ENCODE data around the gene TSPAN9. TPM values are rescaled to one million over a fixed set of nuclear protein-coding genes. Genes with fewer than 3 reads are reported as not detected.
A peak's percentile ranks its signal among the peaks of the same experiment; 100 is the strongest.

TSPAN9 gene
- polyA plus RNA-seq, 1 donor, result 24.9 TPM

DNA sequence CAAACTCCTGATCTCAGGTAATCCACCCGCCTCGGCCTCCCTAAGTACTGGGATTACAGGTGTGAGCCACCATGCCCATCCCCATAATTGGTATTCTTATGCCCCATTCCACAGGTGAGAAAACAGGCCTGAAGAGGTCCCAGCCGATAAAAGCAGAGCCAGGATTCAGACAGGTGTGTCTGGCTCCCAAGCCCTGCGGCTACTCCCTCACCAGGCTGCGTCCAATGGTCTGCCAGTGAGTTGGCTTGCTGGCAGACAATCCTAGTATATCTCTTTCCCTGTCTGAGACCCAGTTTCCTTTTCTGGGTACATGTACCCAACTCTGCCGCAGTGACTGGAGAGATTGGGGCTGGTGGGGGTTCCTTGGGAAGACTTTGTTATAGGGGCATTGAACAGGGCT, 1.9 kb upstream of the TSPAN9 start:
- H3K4me3 ChIP-seq (ENCODE audit: low read length), result no peak overlapping the region
- H3K27ac ChIP-seq (ENCODE audit: low read length), result no peak overlapping the region
- no peaks in the 10 kb centered on the region for H3K27me3 ChIP-seq (ENCODE audit: control insufficient read depth, insufficient read depth, low read length)
- peaks cover 13% of the 10 kb centered on the region for H3K4me1 ChIP-seq (ENCODE audit: control insufficient read depth, insufficient read depth, low read length)
- no peak for DNase-seq
- H3K9me3 ChIP-seq (ENCODE audit: control insufficient read depth, low read depth, low read length), result no peaks in the 10 kb centered on the region
- H3K36me3 ChIP-seq (ENCODE audit: control insufficient read depth, insufficient read depth, low read length), result no peaks in the 10 kb centered on the region
- WGBS (ENCODE audit: insufficient coverage, low lambda C conversion rate), result 100% methylated on average over 1 of the region's 6 CpGs

DNA sequence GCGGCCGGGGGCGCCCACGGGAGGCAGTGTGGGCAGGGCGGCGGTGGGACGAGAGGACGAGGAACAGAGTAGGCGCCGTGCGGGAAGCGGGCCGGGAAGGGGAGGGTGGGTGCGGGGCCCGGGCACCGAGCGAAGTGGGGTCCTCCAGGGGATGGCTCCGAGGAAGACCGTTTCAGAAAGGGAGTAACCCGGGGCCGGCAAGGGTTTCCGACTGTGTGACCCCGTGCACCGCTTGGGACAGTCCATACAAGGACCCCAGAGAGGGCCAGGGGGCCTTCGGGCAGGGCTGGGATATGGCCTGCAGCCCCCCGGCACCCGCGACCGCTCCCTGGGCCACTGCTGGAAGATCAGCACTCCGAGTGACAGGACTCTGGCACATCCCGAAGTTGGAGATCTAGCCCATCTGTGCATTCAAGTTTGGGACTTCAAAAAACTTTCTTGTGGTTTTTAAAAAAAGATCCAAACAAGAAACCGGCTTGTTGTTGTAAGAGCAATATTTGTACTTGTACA, 448 bp downstream of the TSPAN9 start:
- peak overlapping the region; percentile 62 for H3K4me3 ChIP-seq (ENCODE audit: low read length)
- H3K27ac ChIP-seq (ENCODE audit: low read length), result peak overlapping the region; percentile 16
- WGBS (ENCODE audit: insufficient coverage, low lambda C conversion rate), result no CpG with 5 or more reads among the region's 32 CpGs
- no peaks in the 10 kb centered on the region for H3K36me3 ChIP-seq (ENCODE audit: control insufficient read depth, insufficient read depth, low read length)
- H3K9me3 ChIP-seq (ENCODE audit: control insufficient read depth, low read depth, low read length), result no peaks in the 10 kb centered on the region
- peak in 1 of 2 donors; percentile 47 for DNase-seq
- peaks cover 29% of the 10 kb centered on the region for H3K4me1 ChIP-seq (ENCODE audit: control insufficient read depth, insufficient read depth, low read length)
- no peaks in the 10 kb centered on the region for H3K27me3 ChIP-seq (ENCODE audit: control insufficient read depth, insufficient read depth, low read length)

DNA sequence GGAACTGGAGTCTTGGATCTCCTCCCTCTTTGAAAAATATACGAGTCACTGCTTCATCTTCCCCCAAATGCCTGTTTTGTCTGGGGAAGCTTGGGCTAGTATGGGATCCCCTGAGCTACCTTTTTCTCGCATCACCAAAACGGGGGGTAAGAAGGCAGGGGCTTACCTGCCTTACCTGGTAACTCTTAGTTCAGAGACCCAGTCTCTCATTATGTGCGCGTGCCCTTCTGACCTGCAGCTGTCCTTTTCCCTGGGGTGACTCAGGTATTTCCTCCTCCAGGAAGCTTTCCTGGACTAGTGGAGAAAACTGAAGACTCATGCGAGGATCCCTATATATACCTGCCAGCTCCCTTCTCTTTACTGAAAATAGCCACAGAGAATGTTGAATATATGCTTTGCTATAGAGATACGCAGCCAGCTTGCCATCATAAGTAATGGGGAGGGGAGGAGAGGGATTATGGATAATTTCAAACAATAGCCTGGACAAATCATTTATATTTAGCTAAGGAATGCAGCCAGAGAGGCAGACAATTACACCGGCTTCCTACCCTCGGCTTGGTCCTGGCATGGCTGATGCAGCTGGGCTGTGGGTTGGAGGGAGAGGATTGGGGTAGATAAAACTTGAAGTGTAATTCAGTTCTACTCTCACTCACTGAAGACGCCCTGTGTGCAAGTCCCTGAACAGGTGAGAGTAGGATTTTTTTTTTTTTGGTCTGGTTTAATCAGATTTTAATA, 1.1 kb downstream of the TSPAN9 start:
- Histone ChIP-seq H3K27me3 (ENCODE audit: control insufficient read depth, insufficient read depth, low read length) (no peaks in the 10 kb centered on the region), H3K27ac (ENCODE audit: low read length) (peak overlapping the region; percentile 16), H3K4me1 (ENCODE audit: control insufficient read depth, insufficient read depth, low read length) (peaks cover 36% of the 10 kb centered on the region), H3K36me3 (ENCODE audit: control insufficient read depth, insufficient read depth, low read length) (no peaks in the 10 kb centered on the region), H3K4me3 (ENCODE audit: low read length) (peak overlapping the region; percentile 62), H3K9me3 (ENCODE audit: control insufficient read depth, low read depth, low read length) (no peaks in the 10 kb centered on the region)
- 92% methylated on average over 2 of the region's 10 CpGs for WGBS (ENCODE audit: insufficient coverage, low lambda C conversion rate)
- no peak for DNase-seq

DNA sequence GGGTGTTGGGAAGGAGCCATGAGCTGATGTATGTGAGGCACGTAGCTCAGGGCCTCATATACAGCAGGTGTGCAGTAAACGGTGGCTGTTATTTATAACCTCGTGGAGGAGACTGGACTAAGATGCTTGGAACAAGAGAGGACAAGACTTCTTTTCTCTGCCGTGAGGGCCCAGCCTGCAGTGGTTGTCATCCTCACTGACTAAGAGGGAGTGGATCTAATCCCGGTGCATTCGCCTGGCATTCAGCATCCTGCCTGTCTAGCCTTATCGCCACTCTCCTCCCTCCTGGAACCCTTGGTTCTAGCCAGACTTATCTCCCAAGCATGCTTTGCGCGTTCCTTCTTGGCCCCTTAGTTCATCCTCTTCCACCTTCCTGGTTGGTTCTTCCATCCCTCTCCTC, 3.9 kb downstream of the TSPAN9 start:
- WGBS (ENCODE audit: insufficient coverage, low lambda C conversion rate), result 95% methylated on average over 4 of the region's 9 CpGs
- H3K27ac ChIP-seq (ENCODE audit: low read length), result peak overlapping the region; percentile 8
- H3K4me3 ChIP-seq (ENCODE audit: low read length), result no peak overlapping the region
- no peaks in the 10 kb centered on the region for H3K9me3 ChIP-seq (ENCODE audit: control insufficient read depth, low read depth, low read length)
- H3K27me3 ChIP-seq (ENCODE audit: control insufficient read depth, insufficient read depth, low read length), result no peaks in the 10 kb centered on the region
- peaks cover 61% of the 10 kb centered on the region for H3K4me1 ChIP-seq (ENCODE audit: control insufficient read depth, insufficient read depth, low read length)
- peak in 1 of 2 donors; percentile 29 for DNase-seq
- peaks cover 7% of the 10 kb centered on the region for H3K36me3 ChIP-seq (ENCODE audit: control insufficient read depth, insufficient read depth, low read length)

DNA sequence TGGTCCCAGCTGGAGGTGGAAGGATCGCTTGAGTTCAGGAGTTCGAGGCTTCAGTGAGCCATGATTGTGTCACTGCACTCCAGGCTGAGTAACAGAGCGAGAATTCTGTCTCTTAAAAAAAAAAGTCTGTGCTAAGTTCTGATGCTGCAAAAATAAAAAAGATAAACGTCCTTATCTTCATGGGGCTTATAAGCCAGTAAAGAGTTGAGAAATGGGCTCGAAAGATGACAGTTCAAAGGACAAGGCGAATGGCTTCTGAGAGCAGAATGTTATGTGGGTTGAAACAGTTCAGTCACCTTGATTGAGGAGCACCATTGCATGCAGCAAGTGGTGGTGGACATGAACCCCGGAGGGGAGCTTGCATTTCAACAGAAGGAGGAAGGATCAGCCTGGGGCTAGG, 4.7 kb downstream of the TSPAN9 start:
- peak; percentile 59 to 83 for DNase-seq
- peaks cover 61% of the 10 kb centered on the region for H3K4me1 ChIP-seq (ENCODE audit: control insufficient read depth, insufficient read depth, low read length)
- H3K36me3 ChIP-seq (ENCODE audit: control insufficient read depth, insufficient read depth, low read length), result peaks cover 7% of the 10 kb centered on the region
- H3K27ac ChIP-seq (ENCODE audit: low read length), result peak overlapping the region; percentile 48
- H3K9me3 ChIP-seq (ENCODE audit: control insufficient read depth, low read depth, low read length), result no peaks in the 10 kb centered on the region
- 20% methylated on average over 2 of the region's 7 CpGs for WGBS (ENCODE audit: insufficient coverage, low lambda C conversion rate)
- H3K4me3 ChIP-seq (ENCODE audit: low read length), result no peak overlapping the region
- no peaks in the 10 kb centered on the region for H3K27me3 ChIP-seq (ENCODE audit: control insufficient read depth, insufficient read depth, low read length)

DNA sequence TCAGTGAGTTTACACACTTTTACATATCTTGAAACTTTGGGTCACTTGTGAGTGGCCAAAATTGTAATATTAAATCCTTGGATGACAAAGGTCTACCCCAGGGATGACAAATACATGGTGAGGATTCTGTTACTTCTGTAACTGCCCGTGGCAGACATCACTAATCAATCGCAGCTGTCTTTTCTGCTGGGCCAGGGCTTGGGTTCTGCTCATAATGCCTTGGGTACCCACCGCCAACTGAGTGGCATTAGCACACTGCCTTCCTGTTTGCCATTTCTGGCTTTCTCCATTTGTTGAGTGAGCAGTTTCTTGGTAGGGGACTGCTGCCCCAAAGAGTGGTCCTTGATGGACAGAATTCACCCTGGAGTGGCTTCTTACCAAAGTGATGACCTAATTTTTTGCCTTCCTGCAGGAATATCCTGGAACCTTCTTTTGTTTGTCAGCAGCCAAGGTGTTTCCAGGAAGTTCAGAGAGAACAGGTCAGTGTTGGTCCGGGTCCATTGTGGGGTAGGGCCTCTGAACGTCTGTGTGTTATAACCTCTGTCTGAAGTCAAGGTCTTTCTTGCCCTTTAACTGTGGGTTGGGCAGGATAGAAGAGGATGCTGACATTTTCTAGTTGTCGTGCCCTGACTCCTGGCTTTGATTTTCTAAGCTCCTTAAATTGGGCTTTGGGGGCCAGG, 6.2 kb downstream of the TSPAN9 start:
- no peak overlapping the region for H3K4me3 ChIP-seq (ENCODE audit: low read length)
- no peak overlapping the region for H3K27ac ChIP-seq (ENCODE audit: low read length)
- peaks cover 7% of the 10 kb centered on the region for H3K36me3 ChIP-seq (ENCODE audit: control insufficient read depth, insufficient read depth, low read length)
- WGBS (ENCODE audit: insufficient coverage, low lambda C conversion rate), result no CpG with 5 or more reads among the region's 6 CpGs
- no peaks in the 10 kb centered on the region for H3K9me3 ChIP-seq (ENCODE audit: control insufficient read depth, low read depth, low read length)
- H3K4me1 ChIP-seq (ENCODE audit: control insufficient read depth, insufficient read depth, low read length), result peaks cover 60% of the 10 kb centered on the region
- H3K27me3 ChIP-seq (ENCODE audit: control insufficient read depth, insufficient read depth, low read length), result no peaks in the 10 kb centered on the region
- DNase-seq, result peak in 1 of 2 donors; percentile 26

DNA sequence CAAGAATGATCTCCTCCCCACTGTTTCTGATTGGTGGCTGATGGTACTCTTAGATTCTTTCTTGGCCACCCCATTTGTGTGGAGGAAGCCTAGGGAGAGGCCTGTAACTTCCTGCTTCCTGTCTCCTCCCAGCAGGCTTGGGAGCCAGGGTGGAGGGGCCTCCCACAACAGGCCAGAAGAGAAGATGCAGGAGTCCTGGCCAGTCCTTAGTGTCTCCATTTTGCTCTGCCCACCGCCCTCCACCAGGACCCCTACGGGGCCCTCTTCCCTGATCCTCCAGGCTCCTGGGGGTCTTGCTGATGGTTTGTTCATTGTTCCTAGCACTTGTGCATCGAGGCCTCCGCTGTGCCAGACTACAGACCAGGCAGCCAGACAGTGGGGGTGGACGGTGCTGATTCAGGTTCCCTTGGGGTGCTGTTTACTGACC, 6.8 kb downstream of the TSPAN9 start:
- no peak for DNase-seq
- no CpG with 5 or more reads among the region's 5 CpGs for WGBS (ENCODE audit: insufficient coverage, low lambda C conversion rate)
- Histone ChIP-seq H3K4me1 (ENCODE audit: control insufficient read depth, insufficient read depth, low read length) (peaks cover 58% of the 10 kb centered on the region), H3K36me3 (ENCODE audit: control insufficient read depth, insufficient read depth, low read length) (peaks cover 7% of the 10 kb centered on the region), H3K27me3 (ENCODE audit: control insufficient read depth, insufficient read depth, low read length) (no peaks in the 10 kb centered on the region), H3K4me3 (ENCODE audit: low read length) (no peak overlapping the region), H3K27ac (ENCODE audit: low read length) (no peak overlapping the region), H3K9me3 (ENCODE audit: control insufficient read depth, low read depth, low read length) (no peaks in the 10 kb centered on the region)

DNA sequence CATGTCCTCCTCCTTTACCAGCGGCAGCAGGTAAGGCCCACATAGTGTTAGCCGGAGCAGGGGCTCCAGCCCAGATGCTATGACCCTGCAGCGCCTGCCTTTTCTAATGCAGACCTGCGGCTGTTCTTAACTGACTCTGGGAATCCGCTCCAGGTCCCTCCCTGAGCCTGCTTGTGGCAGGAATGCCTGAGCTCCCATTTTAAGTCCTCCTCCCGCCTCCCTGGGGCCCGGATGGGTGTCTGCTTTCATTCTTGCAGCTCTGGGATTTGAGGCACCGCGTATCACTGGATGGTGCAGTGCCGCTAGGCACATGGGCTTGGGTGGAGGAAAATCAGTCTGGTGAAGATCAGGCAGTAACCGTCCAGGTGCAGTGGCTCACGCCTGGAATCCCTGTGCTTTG, 7.6 kb downstream of the TSPAN9 start:
- H3K4me1 ChIP-seq (ENCODE audit: control insufficient read depth, insufficient read depth, low read length), result peaks cover 58% of the 10 kb centered on the region
- no peaks in the 10 kb centered on the region for H3K9me3 ChIP-seq (ENCODE audit: control insufficient read depth, low read depth, low read length)
- no peak overlapping the region for H3K27ac ChIP-seq (ENCODE audit: low read length)
- H3K4me3 ChIP-seq (ENCODE audit: low read length), result no peak overlapping the region
- DNase-seq, result no peak
- WGBS (ENCODE audit: insufficient coverage, low lambda C conversion rate), result no CpG with 5 or more reads among the region's 12 CpGs
- peaks cover 7% of the 10 kb centered on the region for H3K36me3 ChIP-seq (ENCODE audit: control insufficient read depth, insufficient read depth, low read length)
- H3K27me3 ChIP-seq (ENCODE audit: control insufficient read depth, insufficient read depth, low read length), result no peaks in the 10 kb centered on the region

DNA sequence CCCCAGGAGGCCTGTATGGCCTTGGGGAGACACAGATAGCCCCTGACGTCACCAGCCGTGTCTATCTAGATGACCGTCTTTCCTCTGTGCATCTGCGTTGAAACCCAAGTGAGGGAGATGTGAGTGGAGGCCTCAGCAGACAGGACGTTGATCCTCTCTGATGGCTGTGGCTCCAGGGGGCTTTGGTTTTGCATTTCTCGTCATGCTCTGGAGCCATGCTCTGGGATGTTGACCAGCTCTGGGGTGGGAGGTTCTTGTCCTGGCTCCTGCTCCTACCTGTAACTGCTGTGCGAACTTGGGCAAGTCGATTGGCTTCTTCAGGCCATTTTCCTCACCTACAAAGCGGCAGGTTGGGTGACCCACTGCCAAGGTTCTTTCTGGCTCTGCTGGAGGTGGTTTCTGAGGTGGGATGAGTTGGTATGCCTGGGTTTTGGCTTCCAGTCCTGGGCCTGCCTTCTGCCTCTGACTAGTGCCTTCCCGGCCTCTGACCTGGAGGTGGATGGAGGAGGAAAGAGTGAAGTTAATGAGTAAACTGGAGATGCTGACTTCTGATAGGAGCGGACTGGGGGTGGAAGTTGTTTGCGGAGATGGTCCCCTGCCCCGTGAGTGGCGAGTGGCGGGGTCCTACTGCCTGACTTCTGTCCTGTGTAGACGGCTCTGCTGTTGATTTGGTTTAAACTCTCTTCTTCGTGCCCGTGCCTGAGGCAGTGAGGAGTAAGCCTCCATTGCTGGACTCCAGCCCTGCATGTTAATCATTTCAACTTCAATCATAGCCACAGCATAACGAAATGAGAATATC, 8.4 kb downstream of the TSPAN9 start:
- no peak overlapping the region for H3K4me3 ChIP-seq (ENCODE audit: low read length)
- H3K4me1 ChIP-seq (ENCODE audit: control insufficient read depth, insufficient read depth, low read length), result peaks cover 58% of the 10 kb centered on the region
- no peaks in the 10 kb centered on the region for H3K27me3 ChIP-seq (ENCODE audit: control insufficient read depth, insufficient read depth, low read length)
- no CpG with 5 or more reads among the region's 19 CpGs for WGBS (ENCODE audit: insufficient coverage, low lambda C conversion rate)
- H3K36me3 ChIP-seq (ENCODE audit: control insufficient read depth, insufficient read depth, low read length), result peaks cover 7% of the 10 kb centered on the region
- H3K9me3 ChIP-seq (ENCODE audit: control insufficient read depth, low read depth, low read length), result no peaks in the 10 kb centered on the region
- DNase-seq, result peak in 1 of 2 donors; percentile 83
- H3K27ac ChIP-seq (ENCODE audit: low read length), result peak overlapping the region; percentile 82

DNA sequence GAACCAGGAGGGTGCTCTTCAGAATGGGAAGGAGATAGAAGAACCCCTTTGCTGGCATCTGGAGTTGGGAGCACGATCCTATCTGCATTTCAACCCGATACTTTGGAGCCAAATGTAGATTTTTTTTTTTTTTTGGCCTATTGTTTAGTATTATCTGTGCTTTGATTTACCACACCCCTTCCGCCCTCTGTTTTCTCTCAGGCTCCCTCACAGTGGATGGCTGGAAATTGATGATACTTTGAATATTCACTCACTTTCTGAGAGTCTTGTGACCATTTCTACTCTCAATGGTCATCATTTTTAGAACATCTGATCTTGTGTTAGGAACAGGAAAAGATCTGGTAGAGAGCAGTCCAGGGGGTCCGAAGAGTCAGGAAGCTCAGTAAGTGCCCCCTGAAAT, 9.0 kb downstream of the TSPAN9 start:
- WGBS (ENCODE audit: insufficient coverage, low lambda C conversion rate), result no CpG with 5 or more reads among the region's 4 CpGs
- no peak overlapping the region for H3K4me3 ChIP-seq (ENCODE audit: low read length)
- no peaks in the 10 kb centered on the region for H3K9me3 ChIP-seq (ENCODE audit: control insufficient read depth, low read depth, low read length)
- DNase-seq, result no peak
- H3K36me3 ChIP-seq (ENCODE audit: control insufficient read depth, insufficient read depth, low read length), result peaks cover 7% of the 10 kb centered on the region
- H3K27ac ChIP-seq (ENCODE audit: low read length), result peak overlapping the region; percentile 82
- H3K4me1 ChIP-seq (ENCODE audit: control insufficient read depth, insufficient read depth, low read length), result peaks cover 51% of the 10 kb centered on the region
- H3K27me3 ChIP-seq (ENCODE audit: control insufficient read depth, insufficient read depth, low read length), result no peaks in the 10 kb centered on the region

Measured in large intestine (tissue), 3 donors.